Dendritic cell treated with granulocyte-macrophage colony-stimulating factor and Interleukin-4, amounts not matched to agents 40 ng/mL and 50 ng/mL, for 4 days (primary cell): ENCODE measurements around the gene TMED1.
A peak's percentile ranks its signal among the peaks of the same experiment; 100 is the strongest.

Source experiments
- H3K27ac Mint-ChIP-seq: one replicate; pipeline ENCODE4 v1.8.0; 2022; ENCODE audit warnings: mild to moderate bottlenecking, mixed read lengths
- H3K27me3 Mint-ChIP-seq: one replicate; pipeline ENCODE4 v1.8.0; 2022; ENCODE audit warnings: mild to moderate bottlenecking, mixed read lengths
- H3K36me3 Mint-ChIP-seq: one replicate; pipeline ENCODE4 v1.8.0; 2022; ENCODE audit warnings: low read depth, mixed read lengths
- H3K4me1 Mint-ChIP-seq: one replicate; pipeline ENCODE4 v1.8.0; 2022; ENCODE audit warnings: low read depth, mixed read lengths
- H3K4me3 Mint-ChIP-seq: one replicate; pipeline ENCODE4 v1.8.0; 2022; ENCODE audit warnings: mild to moderate bottlenecking, moderate library complexity, mixed read lengths
- H3K9me3 Mint-ChIP-seq: one replicate; pipeline ENCODE4 v1.8.0; 2022; ENCODE audit warnings: mixed read lengths
- intact Hi-C: fragments of 100-400 bp; cut with micrococcal nuclease; formaldehyde crosslinking; loops from one replicate; pipeline ENCODE4 v1.15.0; 2022

TMED1 gene

GRCh38 chr19:10832939-10833296 is 3.1 kb downstream of the TMED1 start:
- peaks cover 43% of the 10 kb centered on the region for H3K4me1 Mint-ChIP-seq
- no peaks in the 10 kb centered on the region for H3K27me3 Mint-ChIP-seq
- no peak overlapping the region for H3K4me3 Mint-ChIP-seq
- H3K9me3 Mint-ChIP-seq = peaks cover 6% of the 10 kb centered on the region
- peaks cover 88% of the 10 kb centered on the region for H3K36me3 Mint-ChIP-seq
- intact Hi-C loops = loop anchor here (10.0 kb wide), 1 partner anchor 118 kb away; the partner anchor contains the start of gene DNM2
- no peak overlapping the region for H3K27ac Mint-ChIP-seq

- H3K4me1 Mint-ChIP-seq = peaks cover 43% of the 10 kb centered on the region
- no peak overlapping the region for H3K4me3 Mint-ChIP-seq
- intact Hi-C loops = loop anchor here (10.0 kb wide), 1 partner anchor 117 kb away; the partner anchor contains the start of gene DNM2
- H3K27ac Mint-ChIP-seq = peak overlapping the region; percentile 20
- peaks cover 94% of the 10 kb centered on the region for H3K36me3 Mint-ChIP-seq
- no peaks in the 10 kb centered on the region for H3K27me3 Mint-ChIP-seq
- peaks cover 6% of the 10 kb centered on the region for H3K9me3 Mint-ChIP-seq
Measured at GRCh38 chr19:10831987-10832938, 3.7 kb downstream of the TMED1 start.

- peaks cover 100% of the 10 kb centered on the region for H3K36me3 Mint-ChIP-seq
- no peaks in the 10 kb centered on the region for H3K27me3 Mint-ChIP-seq
- H3K4me3 Mint-ChIP-seq = no peak overlapping the region
- intact Hi-C loops = loop anchor here (10.0 kb wide), 1 partner anchor 116 kb away; the partner anchor contains the start of gene DNM2
- H3K27ac Mint-ChIP-seq = peak overlapping the region; percentile 20
- H3K4me1 Mint-ChIP-seq = peaks cover 42% of the 10 kb centered on the region
- no peaks in the 10 kb centered on the region for H3K9me3 Mint-ChIP-seq
Measured at GRCh38 chr19:10830931-10831779, 4.9 kb downstream of the TMED1 start.

GRCh38 chr19:10830370-10830769 is 5.6 kb downstream of the TMED1 start:
- Mint-ChIP-seq H3K4me3 (no peak overlapping the region), H3K9me3 (no peaks in the 10 kb centered on the region), H3K27ac (peak overlapping the region; percentile 8), H3K4me1 (peaks cover 42% of the 10 kb centered on the region), H3K36me3 (peaks cover 100% of the 10 kb centered on the region), H3K27me3 (no peaks in the 10 kb centered on the region)
- intact Hi-C loops = loop anchor here (10.0 kb wide), 1 partner anchor 116 kb away; the partner anchor contains the start of gene DNM2

- Mint-ChIP-seq H3K36me3 (peaks cover 100% of the 10 kb centered on the region), H3K27me3 (no peaks in the 10 kb centered on the region), H3K4me3 (no peak overlapping the region), H3K9me3 (no peaks in the 10 kb centered on the region), H3K27ac (peak overlapping the region; percentile 8), H3K4me1 (peaks cover 42% of the 10 kb centered on the region)
- intact Hi-C loops = loop anchor here (10.0 kb wide), 1 partner anchor 115 kb away; the partner anchor contains the start of gene DNM2
Measured at GRCh38 chr19:10829967-10830366, 6.0 kb downstream of the TMED1 start.

- H3K9me3 Mint-ChIP-seq = no peaks in the 10 kb centered on the region
- no peak overlapping the region for H3K4me3 Mint-ChIP-seq
- H3K27me3 Mint-ChIP-seq = no peaks in the 10 kb centered on the region
- peaks cover 42% of the 10 kb centered on the region for H3K4me1 Mint-ChIP-seq
- peak overlapping the region; percentile 8 for H3K27ac Mint-ChIP-seq
- H3K36me3 Mint-ChIP-seq = peaks cover 100% of the 10 kb centered on the region
- intact Hi-C loops = no loop called here
Measured at GRCh38 chr19:10828981-10829821, 6.8 kb downstream of the TMED1 start.

GRCh38 chr19:10826846-10827245 is 9.2 kb downstream of the TMED1 start:
- Mint-ChIP-seq H3K36me3 (peaks cover 100% of the 10 kb centered on the region), H3K4me1 (peaks cover 37% of the 10 kb centered on the region), H3K27ac (peak overlapping the region; percentile 66), H3K27me3 (no peaks in the 10 kb centered on the region), H3K4me3 (no peak overlapping the region), H3K9me3 (no peaks in the 10 kb centered on the region)
- intact Hi-C loops = no loop called here

GRCh38 chr19:10826231-10826630 is 9.8 kb downstream of the TMED1 start:
- peak overlapping the region; percentile 66 for H3K27ac Mint-ChIP-seq
- intact Hi-C loops = no loop called here
- peaks cover 100% of the 10 kb centered on the region for H3K36me3 Mint-ChIP-seq
- H3K4me1 Mint-ChIP-seq = peaks cover 37% of the 10 kb centered on the region
- no peaks in the 10 kb centered on the region for H3K27me3 Mint-ChIP-seq
- no peak overlapping the region for H3K4me3 Mint-ChIP-seq
- no peaks in the 10 kb centered on the region for H3K9me3 Mint-ChIP-seq

- Mint-ChIP-seq H3K36me3 (peaks cover 100% of the 10 kb centered on the region), H3K27ac (no peak overlapping the region), H3K9me3 (no peaks in the 10 kb centered on the region), H3K4me1 (peaks cover 25% of the 10 kb centered on the region), H3K4me3 (no peak overlapping the region), H3K27me3 (no peaks in the 10 kb centered on the region)
- intact Hi-C loops = no loop called here
Measured at GRCh38 chr19:10823690-10824089, 12.3 kb downstream of the TMED1 start.

- intact Hi-C loops = no loop called here
Measured at GRCh38 chr19:10820173-10820572, 15.8 kb downstream of the TMED1 start.

GRCh38 chr19:10819124-10820060 is 16.6 kb downstream of the TMED1 start:
- Mint-ChIP-seq H3K27me3 (no peaks in the 10 kb centered on the region), H3K36me3 (peaks cover 100% of the 10 kb centered on the region), H3K9me3 (no peaks in the 10 kb centered on the region), H3K4me3 (no peak overlapping the region), H3K27ac (peak overlapping the region; percentile 33), H3K4me1 (peaks cover 13% of the 10 kb centered on the region)
- intact Hi-C loops = no loop called here

More at GRCh38 chr19:10820173-10820572, 15.8 kb downstream of the TMED1 start:
- Mint-ChIP-seq H3K9me3 (no peaks in the 10 kb centered on the region), H3K27ac (peak overlapping the region; percentile 33), H3K4me1 (peaks cover 12% of the 10 kb centered on the region), H3K27me3 (no peaks in the 10 kb centered on the region), H3K4me3 (no peak overlapping the region), H3K36me3 (peaks cover 100% of the 10 kb centered on the region)

- no peak overlapping the region for H3K4me3 Mint-ChIP-seq
- intact Hi-C loops = no loop called here
- H3K27ac Mint-ChIP-seq = no peak overlapping the region
- no peaks in the 10 kb centered on the region for H3K27me3 Mint-ChIP-seq
- H3K4me1 Mint-ChIP-seq = peaks cover 21% of the 10 kb centered on the region
- no peaks in the 10 kb centered on the region for H3K9me3 Mint-ChIP-seq
- peaks cover 100% of the 10 kb centered on the region for H3K36me3 Mint-ChIP-seq
Measured at GRCh38 chr19:10818301-10819123, 17.5 kb downstream of the TMED1 start.
